Measurements from ENCODE around the gene MFN2.

MFN2 gene

GRCh38 chr1:11946647-11947046 lies 33.6 kb upstream of the MFN2 start:
- no CpG with 5 or more reads among the region's 3 CpGs for WGBS (ENCODE audit: extremely low coverage, insufficient coverage, insufficient read length)
- no peak overlapping the region for H2AK5ac ChIP-seq (ENCODE audit: low read length)
- no peak overlapping the region for H3K4me2 ChIP-seq (ENCODE audit: low read length)
- no peak for DNase-seq
- H3K4me3 ChIP-seq (ENCODE audit: low read depth, low read length): no peak overlapping the region
- H3K4me1 ChIP-seq (ENCODE audit: control insufficient read depth in 1 of 2, insufficient read depth in 2 of 2, low read length in 2 of 2): peaks cover 14 to 15% of the 10 kb centered on the region in 2 experiments
- H2BK5ac ChIP-seq (ENCODE audit: low read depth, low read length, poor library complexity): no peak overlapping the region
- H3K79me2 ChIP-seq (ENCODE audit: control insufficient read depth, insufficient read depth, low read length, poor library complexity): no peaks in the 10 kb centered on the region
- no peaks in the 10 kb centered on the region for H3K27me3 ChIP-seq (ENCODE audit: insufficient read depth, low read length)
- no peak overlapping the region for H4K12ac ChIP-seq (ENCODE audit: low read depth, low read length)
- no peak overlapping the region for H3K23ac ChIP-seq (ENCODE audit: low read length)
- no peak overlapping the region for H3K18ac ChIP-seq (ENCODE audit: low read length)
- no peak overlapping the region for H3K14ac ChIP-seq (ENCODE audit: low read length)
- H2BK12ac ChIP-seq (ENCODE audit: low read length): no peak overlapping the region
- H3K9ac ChIP-seq (ENCODE audit: low read length): no peak overlapping the region
- H3K4ac ChIP-seq (ENCODE audit: low read depth, low read length): no peak overlapping the region
- no peak overlapping the region for H2BK120ac ChIP-seq (ENCODE audit: insufficient read depth, low read length, poor library complexity)
- H3K36me3 ChIP-seq (ENCODE audit: control insufficient read depth in 1 of 2, insufficient read depth in 2 of 2, low read length in 2 of 2): peaks cover 32 to 39% of the 10 kb centered on the region in 2 experiments
- no peak overlapping the region for H4K91ac ChIP-seq (ENCODE audit: low read depth, low read length)
- no peak overlapping the region for H4K8ac ChIP-seq (ENCODE audit: low read depth, low read length)
- no peaks in the 10 kb centered on the region for H3K79me1 ChIP-seq (ENCODE audit: low read length)
- peaks cover 4% of the 10 kb centered on the region for H3K9me3 ChIP-seq (ENCODE audit: insufficient read depth, low read depth, low read length)
- no peak overlapping the region for H3K27ac ChIP-seq (ENCODE audit: low read depth, low read length)
- no peak overlapping the region for H2AFZ ChIP-seq (ENCODE audit: insufficient read depth, low read length, poor library complexity)

GRCh38 chr1:11948822-11949458 lies 31.3 kb upstream of the MFN2 start:
- H2AK5ac ChIP-seq (ENCODE audit: low read length): no peak overlapping the region
- H3K79me1 ChIP-seq (ENCODE audit: low read length): no peaks in the 10 kb centered on the region
- peaks cover 43 to 47% of the 10 kb centered on the region in 2 experiments for H3K36me3 ChIP-seq (ENCODE audit: control insufficient read depth in 1 of 2, insufficient read depth in 2 of 2, low read length in 2 of 2)
- H3K79me2 ChIP-seq (ENCODE audit: control insufficient read depth, insufficient read depth, low read length, poor library complexity): no peaks in the 10 kb centered on the region
- no peak overlapping the region for H2BK5ac ChIP-seq (ENCODE audit: low read depth, low read length, poor library complexity)
- no peaks in the 10 kb centered on the region for H3K27me3 ChIP-seq (ENCODE audit: insufficient read depth, low read length)
- H3K4me1 ChIP-seq (ENCODE audit: control insufficient read depth in 1 of 2, insufficient read depth in 2 of 2, low read length in 2 of 2): peaks cover 9 to 10% of the 10 kb centered on the region in 2 experiments
- H3K9ac ChIP-seq (ENCODE audit: low read length): no peak overlapping the region
- no peak overlapping the region for H2AFZ ChIP-seq (ENCODE audit: insufficient read depth, low read length, poor library complexity)
- peaks cover 4% of the 10 kb centered on the region for H3K9me3 ChIP-seq (ENCODE audit: insufficient read depth, low read depth, low read length)
- no peak overlapping the region for H2BK120ac ChIP-seq (ENCODE audit: insufficient read depth, low read length, poor library complexity)
- DNase-seq: peak in 1 of 2 donors; percentile 47
- whole genome bisulfite sequencing (ENCODE audit: extremely low coverage, insufficient coverage, insufficient read length): no CpG with 5 or more reads among the region's 6 CpGs
- no peak overlapping the region for H4K12ac ChIP-seq (ENCODE audit: low read depth, low read length)
- H3K4me2 ChIP-seq (ENCODE audit: low read length): no peak overlapping the region
- no peak overlapping the region for H2BK12ac ChIP-seq (ENCODE audit: low read length)
- no peak overlapping the region for H3K23ac ChIP-seq (ENCODE audit: low read length)
- H3K4me3 ChIP-seq (ENCODE audit: low read depth, low read length): no peak overlapping the region
- H4K91ac ChIP-seq (ENCODE audit: low read depth, low read length): no peak overlapping the region
- no peak overlapping the region for H3K27ac ChIP-seq (ENCODE audit: low read depth, low read length)
- no peak overlapping the region for H4K8ac ChIP-seq (ENCODE audit: low read depth, low read length)
- H3K14ac ChIP-seq (ENCODE audit: low read length): no peak overlapping the region
- no peak overlapping the region for H3K18ac ChIP-seq (ENCODE audit: low read length)
- H3K4ac ChIP-seq (ENCODE audit: low read depth, low read length): no peak overlapping the region

- Histone ChIP-seq H4K91ac (ENCODE audit: low read depth, low read length) (no peak overlapping the region), H3K27ac (ENCODE audit: low read depth, low read length) (no peak overlapping the region), H3K27me3 (ENCODE audit: insufficient read depth, low read length) (no peaks in the 10 kb centered on the region), H2AK5ac (ENCODE audit: low read length) (no peak overlapping the region), H2AFZ (ENCODE audit: insufficient read depth, low read length, poor library complexity) (no peak overlapping the region), H3K4ac (ENCODE audit: low read depth, low read length) (no peak overlapping the region), H3K9ac (ENCODE audit: low read length) (no peak overlapping the region), H3K14ac (ENCODE audit: low read length) (no peak overlapping the region), H4K8ac (ENCODE audit: low read depth, low read length) (no peak overlapping the region), H3K18ac (ENCODE audit: low read length) (no peak overlapping the region), H3K79me1 (ENCODE audit: low read length) (no peaks in the 10 kb centered on the region), H4K12ac (ENCODE audit: low read depth, low read length) (no peak overlapping the region), H3K36me3 (ENCODE audit: control insufficient read depth in 1 of 2, insufficient read depth in 2 of 2, low read length in 2 of 2) (peaks cover 62 to 65% of the 10 kb centered on the region in 2 experiments), H2BK12ac (ENCODE audit: low read length) (no peak overlapping the region), H2BK5ac (ENCODE audit: low read depth, low read length, poor library complexity) (no peak overlapping the region), H3K4me2 (ENCODE audit: low read length) (no peak overlapping the region), H3K9me3 (ENCODE audit: insufficient read depth, low read depth, low read length) (peaks cover 4% of the 10 kb centered on the region), H3K4me1 (ENCODE audit: control insufficient read depth in 1 of 2, insufficient read depth in 2 of 2, low read length in 2 of 2) (peaks cover 0 to 6% of the 10 kb centered on the region in 2 experiments), H3K4me3 (ENCODE audit: low read depth, low read length) (no peak overlapping the region), H3K79me2 (ENCODE audit: control insufficient read depth, insufficient read depth, low read length, poor library complexity) (no peaks in the 10 kb centered on the region), H3K23ac (ENCODE audit: low read length) (no peak overlapping the region), H2BK120ac (ENCODE audit: insufficient read depth, low read length, poor library complexity) (no peak overlapping the region)
- WGBS (ENCODE audit: extremely low coverage, insufficient coverage, insufficient read length): no CpG with 5 or more reads among the region's 2 CpGs
- no peak for DNase-seq
Observed at GRCh38 chr1:11951901-11952300, 28.3 kb upstream of the MFN2 start.

- Histone ChIP-seq H3K79me1 (ENCODE audit: low read length) (no peaks in the 10 kb centered on the region), H3K27me3 (ENCODE audit: insufficient read depth, low read length) (no peaks in the 10 kb centered on the region), H3K23ac (ENCODE audit: low read length) (no peak overlapping the region), H3K14ac (ENCODE audit: low read length) (no peak overlapping the region), H3K4me1 (ENCODE audit: control insufficient read depth in 1 of 2, insufficient read depth in 2 of 2, low read length in 2 of 2) (peaks cover 0 to 6% of the 10 kb centered on the region in 2 experiments), H4K12ac (ENCODE audit: low read depth, low read length) (no peak overlapping the region), H3K18ac (ENCODE audit: low read length) (no peak overlapping the region), H2BK12ac (ENCODE audit: low read length) (no peak overlapping the region), H3K4me2 (ENCODE audit: low read length) (no peak overlapping the region), H3K36me3 (ENCODE audit: control insufficient read depth in 1 of 2, insufficient read depth in 2 of 2, low read length in 2 of 2) (peaks cover 68 to 72% of the 10 kb centered on the region in 2 experiments), H3K79me2 (ENCODE audit: control insufficient read depth, insufficient read depth, low read length, poor library complexity) (no peaks in the 10 kb centered on the region), H2BK120ac (ENCODE audit: insufficient read depth, low read length, poor library complexity) (no peak overlapping the region), H2BK5ac (ENCODE audit: low read depth, low read length, poor library complexity) (no peak overlapping the region), H4K8ac (ENCODE audit: low read depth, low read length) (no peak overlapping the region), H2AK5ac (ENCODE audit: low read length) (no peak overlapping the region), H3K9ac (ENCODE audit: low read length) (no peak overlapping the region), H4K91ac (ENCODE audit: low read depth, low read length) (no peak overlapping the region), H2AFZ (ENCODE audit: insufficient read depth, low read length, poor library complexity) (no peak overlapping the region), H3K9me3 (ENCODE audit: insufficient read depth, low read depth, low read length) (peaks cover 4% of the 10 kb centered on the region), H3K27ac (ENCODE audit: low read depth, low read length) (no peak overlapping the region), H3K4me3 (ENCODE audit: low read depth, low read length) (no peak overlapping the region), H3K4ac (ENCODE audit: low read depth, low read length) (no peak overlapping the region)
- WGBS (ENCODE audit: extremely low coverage, insufficient coverage, insufficient read length): no CpG with 5 or more reads among the region's 11 CpGs
- DNase-seq: no peak
Observed at GRCh38 chr1:11952455-11953109, 27.7 kb upstream of the MFN2 start.
